H9 (cell line): ENCODE measurements around the gene CBX8. TPM values are rescaled to one million over a fixed set of nuclear protein-coding genes. Genes with fewer than 3 reads are reported as not detected.
A peak's percentile ranks its signal among the peaks of the same experiment; 100 is the strongest.

Experiments used
- DNase-seq: peaks from one replicate; pipeline ENCODE4 v3.0.0-alpha.2; 2017
- H2AFZ ChIP-seq: one replicate; pipeline ENCODE4 v1.6.1; 2013; ENCODE audit warnings: mild to moderate bottlenecking, low read length, control low read depth, moderate library complexity
- H2AK5ac ChIP-seq: 2 replicates; pipeline ENCODE4 v1.6.1; 2013; ENCODE audit warnings: low read length, control low read depth, mixed read lengths; ENCODE audit not compliant: insufficient read length
- H2BK120ac ChIP-seq: one replicate; pipeline ENCODE4 v1.6.1; 2013; ENCODE audit warnings: low read depth, mild to moderate bottlenecking, low read length, control low read depth, inconsistent platforms; ENCODE audit not compliant: poor library complexity, severe bottlenecking
- H2BK12ac ChIP-seq: 2 replicates; pipeline ENCODE4 v1.6.1; 2013; ENCODE audit warnings: low read length, control low read depth, mixed read lengths, low read depth; ENCODE audit not compliant: insufficient read length
- H2BK15ac ChIP-seq: 2 replicates; pipeline ENCODE4 v1.6.1; 2013; ENCODE audit warnings: low read depth, low read length, control low read depth
- H2BK20ac ChIP-seq: one replicate; pipeline ENCODE4 v1.6.1; 2013; ENCODE audit warnings: low read depth, mild to moderate bottlenecking, low read length, control low read depth, inconsistent platforms; ENCODE audit not compliant: poor library complexity, severe bottlenecking
- H2BK5ac ChIP-seq: 2 replicates; pipeline ENCODE4 v1.6.1; 2013; ENCODE audit warnings: low read length, control low read depth, mixed read lengths; ENCODE audit not compliant: insufficient read length
- H3K14ac ChIP-seq: 2 replicates; pipeline ENCODE4 v1.6.1; 2013; ENCODE audit warnings: low read length, control low read depth; ENCODE audit not compliant: insufficient read depth
- H3K18ac ChIP-seq: 2 replicates; pipeline ENCODE4 v1.6.1; 2013; ENCODE audit warnings: low read depth, mild to moderate bottlenecking, mixed read lengths, low read length, control low read depth; ENCODE audit not compliant: insufficient read length
- H3K23ac ChIP-seq: 2 replicates; pipeline ENCODE4 v1.6.1; 2013; ENCODE audit warnings: low read length, control low read depth, mixed read lengths, low read depth; ENCODE audit not compliant: insufficient read length
- H3K23me2 ChIP-seq: 2 replicates; pipeline ENCODE4 v1.6.1; 2013; ENCODE audit warnings: low read depth, mild to moderate bottlenecking, mixed read lengths, low read length, control low read depth; ENCODE audit not compliant: insufficient read length, poor library complexity, severe bottlenecking
- H3K27ac ChIP-seq: 2 replicates; pipeline ENCODE4 v1.5.1; 2013; ENCODE audit warnings: low read length, control low read depth, mixed read lengths, low read depth; ENCODE audit not compliant: insufficient read length
- H3K27me3 ChIP-seq: 2 replicates; pipeline ENCODE4 v1.6.1; 2013; ENCODE audit warnings: low read length, control low read depth, inconsistent platforms; ENCODE audit not compliant: insufficient read depth
- H3K4ac ChIP-seq: 2 replicates; pipeline ENCODE4 v1.6.1; 2013; ENCODE audit warnings: low read depth, mild to moderate bottlenecking, control low read depth, inconsistent platforms, low read length, moderate library complexity
- H3K4me1 ChIP-seq: 2 replicates; pipeline ENCODE4 v1.6.1; 2013; ENCODE audit warnings: low read length, control low read depth, inconsistent platforms; ENCODE audit not compliant: insufficient read depth
- H3K4me2 ChIP-seq: 2 replicates; pipeline ENCODE4 v1.6.1; 2013; ENCODE audit warnings: low read length, control low read depth, mixed read lengths; ENCODE audit not compliant: insufficient read length, insufficient read depth
- H3K56ac ChIP-seq: 2 replicates; pipeline ENCODE4 v1.6.1; 2013; ENCODE audit warnings: low read depth, mild to moderate bottlenecking, mixed read lengths, low read length, control low read depth; ENCODE audit not compliant: insufficient read length
- H3K79me1 ChIP-seq: 2 replicates; pipeline ENCODE4 v1.6.1; 2013; ENCODE audit warnings: low read depth, mild to moderate bottlenecking, moderate library complexity, low read length, control low read depth, inconsistent platforms; ENCODE audit not compliant: insufficient read depth, poor library complexity, severe bottlenecking
- H3K79me2 ChIP-seq: 2 replicates; pipeline ENCODE4 v1.6.1; 2013; ENCODE audit warnings: low read length, control low read depth, inconsistent platforms; ENCODE audit not compliant: insufficient read depth
- H3K9ac ChIP-seq: 2 replicates; pipeline ENCODE4 v1.6.1; 2013; ENCODE audit warnings: low read length, control low read depth, mixed read lengths; ENCODE audit not compliant: insufficient read length; ENCODE audit errors: extremely low read depth
- H3K9me3 ChIP-seq: one replicate; pipeline ENCODE4 v1.6.1; 2013; ENCODE audit warnings: low read depth, low read length, inconsistent platforms; ENCODE audit not compliant: control insufficient read depth
- H3T11ph ChIP-seq: one replicate; pipeline ENCODE4 v1.6.1; 2013; ENCODE audit warnings: mild to moderate bottlenecking, low read length, control low read depth, inconsistent platforms
- H4K20me1 ChIP-seq: one replicate; pipeline ENCODE4 v1.6.1; 2013; ENCODE audit not compliant: control insufficient read depth, insufficient read length, insufficient read depth
- H4K5ac ChIP-seq: 2 replicates; pipeline ENCODE4 v1.6.1; 2013; ENCODE audit warnings: low read depth, mild to moderate bottlenecking, mixed read lengths, low read length, control low read depth; ENCODE audit not compliant: insufficient read length
- H4K8ac ChIP-seq: replicated peaks from 2 replicates; pipeline ENCODE4 v1.6.1; 2013; ENCODE audit warnings: low read length, control low read depth, mixed read lengths, low read depth; ENCODE audit not compliant: insufficient read length
- H4K91ac ChIP-seq: 2 replicates; pipeline ENCODE4 v1.6.1; 2013; ENCODE audit warnings: low read depth, mild to moderate bottlenecking, moderate library complexity, mixed read lengths, low read length, control low read depth; ENCODE audit not compliant: insufficient read length
- H3K27ac Mint-ChIP-seq, 3 experiments: 2 replicates in 2 of 3; 3 replicates in 1 of 3; pipeline ENCODE4 v1.8.0; 2020 to 2021; ENCODE audit warnings: mixed read lengths in 3 of 3, mild to moderate bottlenecking in 1 of 3, moderate library complexity in 1 of 3
- H3K27me3 Mint-ChIP-seq: 2 replicates; pipeline ENCODE4 v1.8.0; 2021; ENCODE audit warnings: low read depth, mild to moderate bottlenecking, moderate library complexity, mixed read lengths
- H3K36me3 Mint-ChIP-seq, 3 experiments: 2 replicates in 2 of 3; 3 replicates in 1 of 3; pipeline ENCODE4 v1.8.0; 2020 to 2021; ENCODE audit warnings: low read depth in 3 of 3, mixed read lengths in 3 of 3; ENCODE audit not compliant: insufficient read depth in 1 of 3
- H3K4me1 Mint-ChIP-seq, 2 experiments: 2 replicates each; pipeline ENCODE4 v1.8.0; 2020; ENCODE audit warnings: mixed read lengths in 2 of 2
- H3K4me3 Mint-ChIP-seq, 2 experiments: 2 replicates in 1 of 2; 3 replicates in 1 of 2; pipeline ENCODE4 v1.8.0; 2020 to 2021; ENCODE audit warnings: mild to moderate bottlenecking in 2 of 2, mixed read lengths in 2 of 2, moderate library complexity in 1 of 2
- H3K9me3 Mint-ChIP-seq, 2 experiments: 2 replicates in 1 of 2; 3 replicates in 1 of 2; pipeline ENCODE4 v1.8.0; 2020; ENCODE audit warnings: mild to moderate bottlenecking in 2 of 2, mixed read lengths in 2 of 2, moderate library complexity in 1 of 2
- WGBS: extraction: QIAGEN DNeasy Blood & Tissue Kit; methylation state at CpG from one replicate; pipeline ENCODE4 v1.1.7; 2013; ENCODE audit warnings: missing lambda C conversion rate, low lambda C conversion rate, mixed read lengths; ENCODE audit not compliant: insufficient read length; ENCODE audit errors: extremely low coverage; 5-methylcytosine and 5-hydroxymethylcytosine counted together
- total RNA-seq: library from RNA; stranded (reverse); gene quantifications from 2 replicates; pipeline ENCODE4 v1.2.1, GENCODE V29; 2021
- TF ChIP-seq, protein P1 (sequence below): fragments of 200-600 bp; sonication (generic); conservative IDR thresholded peaks from 3 replicates; pipeline ENCODE4 v1.8.0; 2021; ENCODE audit warnings: antibody characterized with exemption, mild to moderate bottlenecking

Gene CBX8
- total RNA-seq, 1 experiment from 2014 or later = 1.2 TPM

DNA sequence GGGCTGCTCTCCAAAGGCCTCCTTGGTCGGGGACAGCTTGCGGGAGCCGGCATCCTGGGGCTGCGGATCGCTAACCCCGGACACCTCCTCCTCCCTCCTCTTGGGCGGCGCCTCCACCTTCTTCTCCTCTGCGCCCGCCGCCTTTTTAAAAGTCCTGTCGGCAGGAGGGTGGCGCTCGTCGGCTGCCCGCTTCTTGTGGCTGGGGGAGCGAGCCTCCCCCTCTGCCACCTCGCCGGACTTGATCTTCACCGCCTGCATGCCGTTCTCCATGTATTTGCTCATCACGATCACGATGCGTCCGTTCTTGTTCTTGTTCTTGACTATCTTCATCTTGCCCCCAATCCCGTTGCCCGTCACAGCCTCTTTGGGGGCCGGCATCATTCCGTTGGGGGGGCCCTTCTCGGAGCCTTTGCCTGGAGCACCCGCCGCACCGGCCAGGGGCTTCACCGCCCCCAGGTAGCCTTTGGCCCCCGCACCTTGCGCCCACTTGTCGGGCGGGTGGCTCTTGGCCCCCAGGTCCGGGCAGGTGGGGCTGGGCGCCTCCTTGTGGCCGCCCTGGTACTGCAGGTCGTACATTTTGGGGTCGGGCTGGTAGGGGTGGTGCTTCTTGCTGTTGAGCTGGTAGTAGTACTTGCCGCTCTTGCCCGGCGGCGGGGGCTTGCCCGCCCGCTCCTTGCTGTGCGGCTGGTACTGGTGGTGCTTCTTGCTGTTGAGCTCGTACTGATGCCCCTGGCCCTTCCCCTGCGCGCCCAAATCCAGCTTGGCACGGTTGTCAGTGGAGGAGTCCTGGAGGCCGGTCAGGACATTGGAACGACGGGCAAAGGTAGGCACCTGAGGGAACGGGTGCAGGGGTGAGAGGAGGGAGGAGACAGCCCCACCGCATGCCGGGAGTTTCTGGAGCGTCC, 37.9 kb upstream of the CBX8 start:
- Histone ChIP-seq H3K4ac (no peak overlapping the region), H3K27ac (no peak overlapping the region), H4K5ac (no peak overlapping the region), H3K9me3 (no peaks in the 10 kb centered on the region), H3K14ac (no peak overlapping the region), H2BK15ac (no peak overlapping the region; the same call in 1 of the 2 replicates), H3K79me2 (no peaks in the 10 kb centered on the region), H3K18ac (no peak overlapping the region), H3K4me2 (peak overlapping the region; percentile 41), H4K20me1 (no peaks in the 10 kb centered on the region), H2AFZ (no peak overlapping the region), H3K23me2 (peaks cover 37% of the 10 kb centered on the region), H2BK12ac (no peak overlapping the region), H4K8ac (no peak overlapping the region), H3T11ph (no peak overlapping the region), H3K4me1 (peaks cover 2% of the 10 kb centered on the region; the same call in 1 of the 2 replicates), H3K27me3 (peaks cover 58% of the 10 kb centered on the region), H3K79me1 (no peaks in the 10 kb centered on the region), H2AK5ac (no peak overlapping the region), H2BK20ac (no peak overlapping the region), H4K91ac (no peak overlapping the region), H3K23ac (no peak overlapping the region), H2BK5ac (no peak overlapping the region), H3K56ac (no peak overlapping the region), H3K9ac (no peak overlapping the region), H2BK120ac (no peak overlapping the region)
- TF ChIP-seq, protein P1, sequence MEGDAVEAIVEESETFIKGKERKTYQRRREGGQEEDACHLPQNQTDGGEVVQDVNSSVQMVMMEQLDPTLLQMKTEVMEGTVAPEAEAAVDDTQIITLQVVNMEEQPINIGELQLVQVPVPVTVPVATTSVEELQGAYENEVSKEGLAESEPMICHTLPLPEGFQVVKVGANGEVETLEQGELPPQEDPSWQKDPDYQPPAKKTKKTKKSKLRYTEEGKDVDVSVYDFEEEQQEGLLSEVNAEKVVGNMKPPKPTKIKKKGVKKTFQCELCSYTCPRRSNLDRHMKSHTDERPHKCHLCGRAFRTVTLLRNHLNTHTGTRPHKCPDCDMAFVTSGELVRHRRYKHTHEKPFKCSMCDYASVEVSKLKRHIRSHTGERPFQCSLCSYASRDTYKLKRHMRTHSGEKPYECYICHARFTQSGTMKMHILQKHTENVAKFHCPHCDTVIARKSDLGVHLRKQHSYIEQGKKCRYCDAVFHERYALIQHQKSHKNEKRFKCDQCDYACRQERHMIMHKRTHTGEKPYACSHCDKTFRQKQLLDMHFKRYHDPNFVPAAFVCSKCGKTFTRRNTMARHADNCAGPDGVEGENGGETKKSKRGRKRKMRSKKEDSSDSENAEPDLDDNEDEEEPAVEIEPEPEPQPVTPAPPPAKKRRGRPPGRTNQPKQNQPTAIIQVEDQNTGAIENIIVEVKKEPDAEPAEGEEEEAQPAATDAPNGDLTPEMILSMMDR = peak; percentile 95
- Mint-ChIP-seq H3K27me3 (peaks cover 89% of the 10 kb centered on the region), H3K9me3 (no peaks in the 10 kb centered on the region; a peak in 2 of 5 replicates), H3K27ac (no peak overlapping the region), H3K4me3 (peak overlapping the region; percentile 6 to 73; a peak in 4 of 5 replicates), H3K36me3 (no peaks in the 10 kb centered on the region), H3K4me1 (peaks cover 32 to 57% of the 10 kb centered on the region in 2 experiments)
- no CpG with 5 or more reads among the region's 61 CpGs for WGBS
- peak; percentile 90 for DNase-seq
